PFSK-1 (cell line): ENCODE results near the gene DCK.

ENCODE experiments used
- FOXP2 ChIP-seq: optimal IDR thresholded peaks from 2 replicates; pipeline ENCODE3; 2011; ENCODE audit warnings: borderline replicate concordance, control low read depth, inconsistent platforms; ENCODE audit not compliant: insufficient read depth; ENCODE audit errors: extremely low read length, extremely low read depth
- POLR2AphosphoS5 ChIP-seq: IDR thresholded peaks from 2 replicates; pipeline ENCODE4 v1.6.1; 2012; ENCODE audit warnings: low read depth, mild to moderate bottlenecking, control low read depth, low read length, moderate library complexity
- REST ChIP-seq, 2 experiments: IDR thresholded peaks; 2 replicates each; pipeline versions ENCODE4 v1.6.1 to v1.8.0; 2011 to 2012; ENCODE audit warnings: low read depth in 2 of 2, low read length in 2 of 2, control low read depth in 1 of 2, inconsistent platforms in 1 of 2, mild to moderate bottlenecking in 1 of 2, moderate library complexity in 1 of 2; ENCODE audit not compliant: insufficient read depth in 1 of 2
- SIN3A ChIP-seq: IDR thresholded peaks from 2 replicates; pipeline ENCODE4 v1.6.1; 2012; ENCODE audit warnings: mild to moderate bottlenecking, low read length, moderate library complexity, borderline replicate concordance; ENCODE audit not compliant: insufficient read depth
- TAF1 ChIP-seq: IDR thresholded peaks from 2 replicates; pipeline ENCODE4 v1.6.1; 2012; ENCODE audit warnings: low read length, control low read depth, borderline replicate concordance; ENCODE audit not compliant: insufficient read depth

DCK gene

GRCh38 chr4:71052034-71052433 lies 58.6 kb downstream of the DCK start:
- no peak for TF ChIP-seq TAF1
- no peak for TF ChIP-seq FOXP2
- TF ChIP-seq SIN3A: no peak
- no peak for TF ChIP-seq REST (IDR thresholded peaks at IDR 0.05; ENCODE audit: insufficient read depth in 1 of 2, low read depth in 2 of 2, low read length in 2 of 2)
- no peak for TF ChIP-seq POLR2AphosphoS5

- TF ChIP-seq REST (IDR thresholded peaks at IDR 0.05; ENCODE audit: insufficient read depth in 1 of 2, low read depth in 2 of 2, low read length in 2 of 2) (no peak), TAF1 (no peak), SIN3A (no peak), FOXP2 (no peak), POLR2AphosphoS5 (no peak)
These were observed 59.3 kb downstream of the DCK start for GRCh38 chr4:71052716-71053115.

- TF ChIP-seq POLR2AphosphoS5: no peak
- TF ChIP-seq TAF1: no peak
- no peak for TF ChIP-seq FOXP2
- TF ChIP-seq REST (IDR thresholded peaks at IDR 0.05; ENCODE audit: insufficient read depth in 1 of 2, low read depth in 2 of 2, low read length in 2 of 2): no peak
- TF ChIP-seq SIN3A: no peak
These were observed 69.0 kb downstream of the DCK start for GRCh38 chr4:71062436-71062835.

GRCh38 chr4:71063711-71064110 lies 70.3 kb downstream of the DCK start:
- TF ChIP-seq TAF1 (no peak), REST (IDR thresholded peaks at IDR 0.05; ENCODE audit: insufficient read depth in 1 of 2, low read depth in 2 of 2, low read length in 2 of 2) (no peak), POLR2AphosphoS5 (no peak), SIN3A (no peak), FOXP2 (no peak)

GRCh38 chr4:71064521-71064920 lies 71.1 kb downstream of the DCK start:
- TF ChIP-seq POLR2AphosphoS5 (no peak), TAF1 (no peak), FOXP2 (no peak), REST (IDR thresholded peaks at IDR 0.05; ENCODE audit: insufficient read depth in 1 of 2, low read depth in 2 of 2, low read length in 2 of 2) (no peak), SIN3A (no peak)
